ENCODE measurements around the gene CYP1B1.

DNA sequence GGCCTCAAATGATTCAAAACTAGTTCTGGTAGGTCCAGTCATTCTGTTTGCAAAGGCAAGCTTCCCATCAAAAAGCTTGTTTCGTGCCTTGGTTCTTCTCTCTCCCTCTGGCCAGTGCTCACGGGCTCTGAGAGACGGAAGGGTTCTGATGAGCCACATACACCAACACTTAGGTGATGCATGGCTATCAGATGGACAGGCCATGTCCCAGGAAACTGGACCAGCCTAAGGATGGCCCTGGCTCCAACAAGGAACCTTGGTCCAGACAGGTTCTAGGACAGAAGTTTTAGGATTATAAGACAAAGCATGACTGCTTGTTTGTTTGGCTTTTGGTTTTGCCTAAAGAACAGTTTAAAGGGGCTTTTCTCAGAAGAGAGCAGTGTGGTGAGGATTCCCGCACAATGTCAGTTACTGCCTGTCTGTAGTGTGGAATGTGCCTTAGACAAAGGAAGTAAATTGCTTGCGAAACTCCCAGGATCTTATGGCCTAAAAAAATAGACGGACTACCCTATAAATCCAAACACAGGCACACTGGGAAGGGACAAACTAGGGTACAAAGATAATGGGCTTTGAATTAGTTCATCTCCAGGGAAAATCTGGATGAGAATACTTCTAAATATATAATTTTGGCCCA lies 10.3 kb downstream of the CYP1B1 start:
- TF ChIP-seq, protein P1, sequence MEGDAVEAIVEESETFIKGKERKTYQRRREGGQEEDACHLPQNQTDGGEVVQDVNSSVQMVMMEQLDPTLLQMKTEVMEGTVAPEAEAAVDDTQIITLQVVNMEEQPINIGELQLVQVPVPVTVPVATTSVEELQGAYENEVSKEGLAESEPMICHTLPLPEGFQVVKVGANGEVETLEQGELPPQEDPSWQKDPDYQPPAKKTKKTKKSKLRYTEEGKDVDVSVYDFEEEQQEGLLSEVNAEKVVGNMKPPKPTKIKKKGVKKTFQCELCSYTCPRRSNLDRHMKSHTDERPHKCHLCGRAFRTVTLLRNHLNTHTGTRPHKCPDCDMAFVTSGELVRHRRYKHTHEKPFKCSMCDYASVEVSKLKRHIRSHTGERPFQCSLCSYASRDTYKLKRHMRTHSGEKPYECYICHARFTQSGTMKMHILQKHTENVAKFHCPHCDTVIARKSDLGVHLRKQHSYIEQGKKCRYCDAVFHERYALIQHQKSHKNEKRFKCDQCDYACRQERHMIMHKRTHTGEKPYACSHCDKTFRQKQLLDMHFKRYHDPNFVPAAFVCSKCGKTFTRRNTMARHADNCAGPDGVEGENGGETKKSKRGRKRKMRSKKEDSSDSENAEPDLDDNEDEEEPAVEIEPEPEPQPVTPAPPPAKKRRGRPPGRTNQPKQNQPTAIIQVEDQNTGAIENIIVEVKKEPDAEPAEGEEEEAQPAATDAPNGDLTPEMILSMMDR (IDR thresholded peaks at IDR 0.05 in 8 of 11, conservative IDR thresholded peaks at IDR 0.05 in 3 of 11), result no peak
- no peak for TF ChIP-seq POLR2A (IDR thresholded peaks at IDR 0.05)

Data from spleen (tissue), 7 donors.